GM13976 (cell line): ENCODE data around the gene RASA2.

Experiments
- DNase-seq: peaks from one replicate; pipeline ENCODE4 v3.0.0; 2012; ENCODE audit warnings: low spot score
- CTCF ChIP-seq: IDR thresholded peaks from 2 replicates; pipeline ENCODE4 v1.5.1; 2012; ENCODE audit warnings: borderline replicate concordance, mild to moderate bottlenecking; ENCODE audit not compliant: insufficient read depth; ENCODE audit errors: extremely low read depth, missing control alignments, control extremely low read depth
- in situ Hi-C: fragments of 300-500 bp; cut with MboI; formaldehyde crosslinking; loops from one replicate; pipeline ENCODE4 v1.12.0; 2022; ENCODE audit warnings: low sequenced_read_pairs, mixed read lengths, inconsistent platforms; ENCODE audit not compliant: unreplicated experiment

Gene RASA2

GRCh38 chr3:141444586-141445285, 42.1 kb upstream of the RASA2 start:
- no peak for DNase-seq
- in situ Hi-C loops = loop anchor here (10.0 kb wide), 1 partner anchor 80 kb away; the partner anchor contains the start of gene ZBTB38
- no peak for TF ChIP-seq CTCF

GRCh38 chr3:141445990-141446389, 40.8 kb upstream of the RASA2 start:
- in situ Hi-C loops = loop anchor here (10.0 kb wide), 1 partner anchor 81 kb away; the partner anchor contains the start of gene ZBTB38

GRCh38 chr3:141446737-141447136, 40.1 kb upstream of the RASA2 start:
- in situ Hi-C loops = loop anchor here (10.0 kb wide), 1 partner anchor 82 kb away; the partner anchor contains the start of gene ZBTB38
- no peak for TF ChIP-seq CTCF
- DNase-seq = no peak

More at GRCh38 chr3:141445990-141446389, 40.8 kb upstream of the RASA2 start:
- no peak for DNase-seq
- no peak for TF ChIP-seq CTCF

- in situ Hi-C loops = loop anchor here (10.0 kb wide), 1 partner anchor 83 kb away; the partner anchor contains the start of gene ZBTB38
- no peak for DNase-seq
- TF ChIP-seq CTCF = no peak
These were observed 39.4 kb upstream of the RASA2 start for GRCh38 chr3:141447383-141447782.

- no peak for DNase-seq
- TF ChIP-seq CTCF = no peak
These were observed 38.1 kb upstream of the RASA2 start for GRCh38 chr3:141448606-141449220.

GRCh38 chr3:141449424-141449823, 37.4 kb upstream of the RASA2 start:
- DNase-seq = no peak

More at GRCh38 chr3:141448606-141449220, 38.1 kb upstream of the RASA2 start:
- in situ Hi-C loops = loop anchor here (10.0 kb wide), 1 partner anchor 84 kb away; the partner anchor contains the start of gene ZBTB38

More at GRCh38 chr3:141449424-141449823, 37.4 kb upstream of the RASA2 start:
- no peak for TF ChIP-seq CTCF
- in situ Hi-C loops = loop anchor here (10.0 kb wide), 1 partner anchor 85 kb away; the partner anchor contains the start of gene ZBTB38
